Activated CD4-positive, alpha-beta T cell treated with anti-CD3 and anti-CD28 coated beads for 24 hours (primary cell): ENCODE data around the gene STK39.

Experiments
- DNase-seq, 2 donors: peaks; one replicate each; pipeline ENCODE4 v3.0.0-alpha.2; 2020; ENCODE audit warnings: low read depth in 2 of 2

Gene STK39

GRCh38 chr2:168210216-168210894 is 37.0 kb downstream of the STK39 start:
- DNase-seq: no peak

- DNase-seq: no peak
Observed at GRCh38 chr2:168208652-168209051, 38.7 kb downstream of the STK39 start.

- no peak for DNase-seq
Observed at GRCh38 chr2:168207851-168208250, 39.5 kb downstream of the STK39 start.

- DNase-seq: no peak
Observed at GRCh38 chr2:168203762-168204693, 43.4 kb downstream of the STK39 start.

GRCh38 chr2:168201584-168202116 is 45.7 kb downstream of the STK39 start:
- no peak for DNase-seq

DNA sequence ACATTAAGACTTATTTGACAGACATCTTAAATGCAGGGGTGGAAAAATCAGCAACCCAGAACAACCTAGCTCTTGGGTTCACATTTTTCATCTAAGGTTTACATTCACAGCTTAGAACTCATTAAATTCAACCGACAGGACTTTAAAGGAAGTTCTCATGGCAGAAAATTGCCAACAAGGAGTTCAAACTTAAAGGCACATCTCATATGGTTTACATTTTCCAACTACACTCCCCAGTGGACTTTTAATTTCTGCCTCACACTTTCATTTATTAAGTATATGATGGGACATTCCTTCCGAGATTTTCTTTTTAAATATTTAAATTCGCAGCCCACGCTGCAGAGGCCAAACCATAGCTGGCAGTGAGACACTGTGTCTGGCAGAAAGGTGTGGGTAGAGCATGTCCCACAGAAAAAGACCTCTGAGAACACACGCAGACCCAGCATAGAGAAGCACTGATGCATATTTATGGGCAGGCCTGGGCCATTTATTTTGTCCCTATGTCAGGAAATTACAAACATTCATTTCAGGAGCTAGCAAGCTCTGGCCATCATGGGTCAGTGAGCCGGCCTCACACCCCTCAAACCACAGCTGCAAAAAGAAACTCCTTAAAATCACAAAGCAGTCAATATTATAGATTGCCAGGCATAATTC is 46.3 kb downstream of the STK39 start:
- DNase-seq: no peak

DNA sequence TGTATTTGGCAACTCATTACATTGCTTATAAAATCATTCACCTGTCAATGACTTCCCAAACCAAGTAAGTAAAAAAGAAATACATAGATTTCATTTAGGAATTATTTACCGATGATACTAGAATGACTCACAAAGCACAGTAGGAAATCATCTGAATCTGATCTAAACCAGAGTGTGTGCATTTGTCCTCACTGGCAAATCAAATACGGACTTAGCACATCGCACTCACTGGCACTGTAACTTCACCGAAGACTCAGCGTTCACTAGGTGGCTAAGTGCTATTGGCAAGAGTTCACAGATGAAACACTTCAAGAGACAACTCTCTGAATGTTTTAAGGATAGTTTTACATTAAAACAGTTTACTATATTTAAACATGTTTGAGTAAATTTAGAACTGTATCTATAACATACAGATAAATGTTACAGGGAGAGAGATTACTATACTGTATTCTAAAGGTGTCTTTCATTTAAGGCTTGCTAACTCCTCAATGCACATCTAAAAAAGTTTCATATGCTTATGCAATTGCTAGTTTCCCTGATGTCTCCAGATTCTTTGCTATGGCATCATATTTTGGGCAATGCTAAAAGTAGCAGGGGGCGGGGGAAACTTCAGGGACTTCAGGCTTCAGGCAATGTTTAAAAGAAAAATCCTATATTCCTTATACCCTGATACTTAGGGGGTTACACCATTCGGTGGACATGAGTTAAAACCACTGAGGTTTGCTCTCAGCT is 48.8 kb downstream of the STK39 start:
- DNase-seq: no peak

GRCh38 chr2:168196764-168197180 is 50.6 kb downstream of the STK39 start:
- DNase-seq: no peak

GRCh38 chr2:168194784-168195522 is 52.4 kb downstream of the STK39 start:
- no peak for DNase-seq

DNA sequence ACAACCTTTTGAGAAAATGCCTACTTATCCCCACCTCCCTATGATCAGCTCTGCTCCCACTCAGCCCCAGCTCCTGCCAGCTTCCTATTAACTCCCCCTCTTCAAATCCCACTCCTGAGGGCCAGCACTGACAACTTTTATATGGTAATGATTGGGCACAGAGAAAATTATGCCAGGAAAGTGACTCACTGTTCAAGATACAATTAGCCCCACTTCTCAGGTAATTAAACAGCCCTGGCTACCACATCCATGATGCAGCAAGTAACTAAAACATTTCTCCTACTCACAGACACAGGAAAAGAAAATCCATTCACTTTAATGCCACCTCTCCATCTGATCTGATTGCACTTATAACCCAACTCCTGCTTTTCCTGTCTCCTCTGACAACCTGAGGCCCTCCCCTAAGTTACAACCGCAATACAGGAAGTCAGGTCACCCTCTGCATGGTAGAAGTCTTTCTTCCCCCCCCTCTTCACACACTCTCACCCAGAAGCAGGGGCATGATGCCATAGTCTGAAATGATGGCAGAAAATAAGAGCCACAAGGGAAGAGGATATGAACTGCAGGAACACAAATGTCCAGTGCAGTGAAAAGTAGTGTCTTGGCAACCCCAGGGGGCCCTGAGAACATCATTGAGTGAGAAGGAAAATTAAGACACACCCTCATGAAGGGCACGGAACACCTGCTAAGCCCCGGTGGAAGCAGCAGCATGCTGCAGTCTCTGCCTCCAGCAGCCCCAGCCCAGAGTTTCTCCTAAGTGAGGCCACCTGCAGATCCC is 54.4 kb downstream of the STK39 start:
- DNase-seq: no peak

- DNase-seq: no peak
Observed at GRCh38 chr2:168191955-168192785, 55.2 kb downstream of the STK39 start.

- no peak for DNase-seq
Observed at GRCh38 chr2:168190590-168191336, 56.6 kb downstream of the STK39 start.

DNA sequence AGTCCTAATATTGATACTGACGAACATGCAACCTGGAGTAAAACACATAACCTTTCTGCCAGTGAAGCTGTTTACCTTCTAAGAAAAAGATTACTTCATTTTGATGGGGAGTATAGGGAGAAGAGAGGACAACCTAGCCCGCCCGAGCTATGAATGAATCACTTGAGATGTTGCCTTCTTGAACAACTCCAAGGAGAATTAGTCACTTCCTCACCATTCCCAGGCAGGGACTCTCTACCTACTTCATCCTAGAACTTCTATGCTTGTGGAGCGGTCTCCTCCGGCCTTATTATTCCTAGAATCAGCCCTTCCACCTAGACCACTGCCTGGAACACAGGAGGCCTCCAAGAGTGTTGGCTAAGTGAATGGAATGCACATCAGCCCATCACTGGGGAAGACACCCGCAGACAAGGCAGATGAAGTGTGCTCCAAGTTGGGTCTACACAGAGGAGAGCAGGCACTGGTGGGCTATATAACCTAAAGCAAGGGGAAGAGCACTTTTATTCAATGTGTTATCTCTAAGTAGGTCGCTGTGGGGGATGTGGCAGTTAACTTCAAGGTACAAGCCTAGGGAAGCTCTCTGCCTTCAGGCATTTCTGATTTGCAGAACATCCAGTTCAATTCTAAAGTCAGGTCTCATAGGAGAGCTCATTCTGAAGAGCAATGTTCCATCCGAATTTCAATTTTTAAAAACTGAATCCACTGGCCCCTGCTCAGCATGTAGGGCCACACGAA is 57.4 kb downstream of the STK39 start:
- DNase-seq: no peak

DNA sequence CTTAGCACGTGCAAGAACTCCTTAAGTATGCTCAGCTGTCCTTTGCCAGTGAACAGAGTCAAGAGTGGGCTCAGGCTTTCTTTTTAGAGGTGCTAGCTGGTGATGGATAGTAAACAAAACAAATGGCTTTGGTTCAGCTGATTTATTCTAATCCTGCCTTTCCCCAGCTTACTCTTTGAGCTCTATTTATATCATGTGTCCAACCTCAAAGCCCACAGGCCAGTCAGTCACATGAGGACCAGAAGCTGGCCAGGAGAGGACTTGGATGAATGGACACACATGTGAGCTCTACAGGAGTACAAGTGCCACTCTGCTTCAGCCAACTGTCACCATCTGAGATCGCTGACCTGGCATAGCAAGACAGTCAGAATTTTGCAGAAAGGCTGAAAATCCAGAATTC is 59.4 kb downstream of the STK39 start:
- DNase-seq: no peak

DNA sequence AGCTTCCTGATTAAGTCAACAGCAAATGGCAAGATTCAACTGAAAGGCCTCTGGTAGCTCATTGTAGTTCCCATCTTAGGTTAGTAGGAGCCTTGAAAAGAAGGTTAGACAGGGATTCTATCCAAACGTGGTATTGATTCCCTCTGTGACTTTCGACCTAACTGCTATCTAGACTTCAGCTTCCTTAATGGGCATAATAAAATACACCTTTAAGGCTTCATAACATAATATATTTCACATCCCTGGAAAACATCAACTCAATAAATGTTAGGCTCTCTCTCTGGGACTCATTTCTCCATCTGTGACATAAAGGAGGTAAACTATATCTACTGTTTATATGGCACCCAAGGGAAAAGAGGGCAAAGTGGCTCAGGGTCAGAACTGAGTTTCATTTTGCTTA is 60.9 kb downstream of the STK39 start:
- DNase-seq: no peak

DNA sequence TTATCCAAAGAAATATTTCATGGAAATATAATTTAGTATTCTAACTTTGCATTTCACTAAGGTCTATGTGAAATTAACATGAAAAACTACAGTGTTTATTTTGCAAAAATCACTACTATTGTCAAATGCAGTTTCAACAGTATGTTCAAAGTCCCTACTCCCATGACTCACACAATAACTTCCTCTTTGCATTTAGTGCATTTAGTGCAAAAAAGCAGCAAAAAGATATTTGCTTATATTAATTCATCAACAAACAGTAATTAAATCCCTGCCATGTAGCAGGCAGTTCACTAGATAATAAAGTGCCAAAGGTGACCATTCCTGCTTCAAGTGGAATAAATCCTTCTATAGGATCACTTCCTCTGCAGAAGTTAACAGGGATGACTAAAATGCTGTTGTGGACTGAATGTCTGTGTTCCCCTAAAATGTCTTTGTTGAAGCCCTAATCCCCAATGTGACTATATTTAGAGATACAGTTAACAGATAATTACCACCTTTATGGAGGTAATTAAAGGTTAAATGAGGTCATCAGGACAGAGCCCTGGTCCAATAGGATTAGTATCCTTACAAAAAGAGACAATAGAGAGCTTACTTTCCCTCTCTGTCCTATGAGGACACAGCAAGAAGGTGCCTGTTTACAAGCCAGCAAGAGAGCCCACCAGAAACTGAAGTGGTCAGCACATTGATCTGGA is 61.7 kb downstream of the STK39 start:
- DNase-seq: no peak
